Right lobe of liver (tissue), 6 donors: ENCODE data around the gene TFF2. TPM values are rescaled to one million over a fixed set of nuclear protein-coding genes. Genes with fewer than 3 reads are reported as not detected.

ENCODE experiments used
- ATAC-seq, 4 donors: fragments of 200-7000 bp; cut with Tn5 transposase; one replicate each; pipeline ENCODE4 v1.9.1; 2020; ENCODE audit warnings: mild to moderate bottlenecking in 4 of 4, moderate library complexity in 4 of 4
- DNase-seq, 3 donors: peaks; one replicate each; pipeline ENCODE4 v3.0.0-alpha.2; 2020
- H3K27ac ChIP-seq, 3 donors: fragments of 200-600 bp; one replicate each; pipeline ENCODE4 v1.8.0; 2022
- H3K27me3 ChIP-seq, 2 donors: fragments of 200-600 bp; one replicate each; pipeline ENCODE4 v1.8.0; 2022
- H3K36me3 ChIP-seq, 4 donors: fragments of 200-600 bp; sonication (generic) in 1 of 4; one replicate each; pipeline versions ENCODE4 v1.5.1 to v1.8.0; 2017 to 2022; ENCODE audit warnings: control low read depth in 1 of 4
- H3K4me1 ChIP-seq, 4 donors: fragments of 200-600 bp; sonication (generic) in 1 of 4; one replicate each; pipeline versions ENCODE4 v1.5.1 to v1.8.0; 2017 to 2022; ENCODE audit warnings: control low read depth in 1 of 4
- H3K4me3 ChIP-seq, 3 donors: fragments of 200-600 bp; one replicate each; pipeline ENCODE4 v1.8.0; 2022
- H3K9me3 ChIP-seq, 4 donors: fragments of 200-600 bp; sonication (generic) in 1 of 4; one replicate each; pipeline versions ENCODE4 v1.5.1 to v1.8.0; 2017 to 2022; ENCODE audit warnings: control low read depth in 1 of 4
- POLR2A ChIP-seq: fragments of 450-650 bp; IDR thresholded peaks from one replicate; pipeline ENCODE4 v1.6.1; 2017; ENCODE audit warnings: antibody characterized with exemption, mild to moderate bottlenecking
- WGBS: methylation state at CpG from one replicate; pipeline ENCODE4 v1.1.6; 2018; ENCODE audit warnings: low coverage, low lambda C conversion rate; ENCODE audit not compliant: insufficient coverage; ENCODE audit errors: missing lambda C conversion rate; 5-methylcytosine and 5-hydroxymethylcytosine counted together
- intact Hi-C, 2 donors: fragments of 100-400 bp; cut with DNase I; formaldehyde crosslinking; loops; one replicate each; pipeline versions ENCODE4 v1.11.2 to v1.14.1; 2022
- total RNA-seq, 6 experiments: library from RNA; depleted of rRNA in 2 of 6; stranded (reverse); fragments of >200 nt in 2 of 6; fragmentation: NEBNext Ultra II Directional in 3 of 6; extraction: Animal tissue kit (Norgen Biotek cat#: 25700) in 3 of 6; gene quantifications; one replicate each; pipeline versions ENCODE4 v1.1.0 to v1.2.4, GENCODE V29; 2016 to 2023
- TF ChIP-seq, protein P1 (sequence below), 4 donors: fragments of 200-600 bp in 3 of 4; fragments of 450-650 bp in 1 of 4; IDR thresholded peaks; one replicate each; pipeline versions ENCODE4 v1.5.1 to v1.8.0; 2016 to 2022; ENCODE audit warnings: antibody characterized with exemption in 4 of 4, mild to moderate bottlenecking in 2 of 4
- donor health status: DM: no; HTN: yes; CAD: no.
- donor health status: DM: no; HTN: no; CAD: no.
- donor health status: DM: no; HTN: no; CAD: no.
- donor health status: DM: no; HTN: yes; CAD: no.
- donor health status: DM: no; HTN: yes; CAD: no.

Gene TFF2
- total RNA-seq, 6 experiments from 2014 or later: 0.29 to 0.61 (median 0.49) TPM; not detected in 2

DNA sequence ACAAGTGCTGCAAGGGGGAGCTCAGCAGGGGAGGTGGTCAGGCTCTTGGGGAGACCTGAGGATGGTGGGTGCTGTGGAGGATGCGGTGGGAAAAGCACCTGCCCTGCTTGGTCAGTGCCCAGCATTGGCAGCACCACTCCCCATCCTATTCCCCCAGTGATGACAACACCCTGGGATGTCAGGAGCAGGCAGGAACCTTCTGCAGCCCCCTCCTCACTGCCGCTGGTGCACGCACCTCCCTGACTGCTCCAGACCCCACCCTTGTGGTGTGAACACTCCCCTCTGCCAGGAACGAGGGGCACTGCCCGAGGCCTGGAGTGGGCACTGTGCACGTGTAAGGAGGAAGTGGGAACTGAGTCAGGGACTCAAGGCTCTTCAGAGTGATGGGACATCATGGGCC lies 32.5 kb upstream of the TFF2 start:
- Histone ChIP-seq H3K27me3 (no peaks in the 10 kb centered on the region), H3K36me3 (no peaks in the 10 kb centered on the region), H3K4me1 (peaks cover 0 to 14% (median 2%) of the 10 kb centered on the region in 4 donors), H3K9me3 (no peaks in the 10 kb centered on the region), H3K4me3 (no peak overlapping the region), H3K27ac (no peak overlapping the region)
- no CpG with 5 or more reads among the region's 6 CpGs for WGBS
- DNase-seq (no peak), ATAC-seq (no peak)
- intact Hi-C loops: no loop called here
- TF ChIP-seq POLR2A: no peak
- TF ChIP-seq, protein P1, sequence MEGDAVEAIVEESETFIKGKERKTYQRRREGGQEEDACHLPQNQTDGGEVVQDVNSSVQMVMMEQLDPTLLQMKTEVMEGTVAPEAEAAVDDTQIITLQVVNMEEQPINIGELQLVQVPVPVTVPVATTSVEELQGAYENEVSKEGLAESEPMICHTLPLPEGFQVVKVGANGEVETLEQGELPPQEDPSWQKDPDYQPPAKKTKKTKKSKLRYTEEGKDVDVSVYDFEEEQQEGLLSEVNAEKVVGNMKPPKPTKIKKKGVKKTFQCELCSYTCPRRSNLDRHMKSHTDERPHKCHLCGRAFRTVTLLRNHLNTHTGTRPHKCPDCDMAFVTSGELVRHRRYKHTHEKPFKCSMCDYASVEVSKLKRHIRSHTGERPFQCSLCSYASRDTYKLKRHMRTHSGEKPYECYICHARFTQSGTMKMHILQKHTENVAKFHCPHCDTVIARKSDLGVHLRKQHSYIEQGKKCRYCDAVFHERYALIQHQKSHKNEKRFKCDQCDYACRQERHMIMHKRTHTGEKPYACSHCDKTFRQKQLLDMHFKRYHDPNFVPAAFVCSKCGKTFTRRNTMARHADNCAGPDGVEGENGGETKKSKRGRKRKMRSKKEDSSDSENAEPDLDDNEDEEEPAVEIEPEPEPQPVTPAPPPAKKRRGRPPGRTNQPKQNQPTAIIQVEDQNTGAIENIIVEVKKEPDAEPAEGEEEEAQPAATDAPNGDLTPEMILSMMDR (IDR thresholded peaks at IDR 0.05): no peak

DNA sequence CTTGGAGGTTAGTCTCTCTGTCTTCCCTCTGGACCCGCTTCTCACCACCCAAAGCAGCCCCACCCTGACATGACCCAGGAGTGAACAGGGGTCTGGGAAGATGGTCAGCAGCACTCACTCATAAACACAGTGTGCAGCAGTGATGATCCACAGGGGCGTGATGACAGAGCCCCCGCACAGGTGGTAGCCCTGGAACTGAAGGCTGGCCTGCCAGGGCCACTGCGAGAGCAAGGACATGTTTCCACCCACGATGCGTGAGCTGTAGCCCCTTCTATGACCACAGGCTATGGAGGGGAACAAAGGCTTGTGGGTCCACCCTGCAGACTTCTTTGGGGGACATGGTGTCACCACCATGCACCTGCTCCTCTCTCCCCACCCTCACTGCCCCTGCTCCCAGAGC lies 32.1 kb upstream of the TFF2 start:
- H3K27me3 ChIP-seq: no peaks in the 10 kb centered on the region
- DNase-seq (peak in 1 of 3 donors; percentile 18), ATAC-seq (no peak)
- intact Hi-C loops: no loop called here
- peaks cover 0 to 14% (median 2%) of the 10 kb centered on the region in 4 donors for H3K4me1 ChIP-seq
- no peak for TF ChIP-seq POLR2A
- TF ChIP-seq, protein P1 (IDR thresholded peaks at IDR 0.05): no peak
- H3K4me3 ChIP-seq: no peak overlapping the region
- WGBS: 88% methylated on average over 1 of the region's 6 CpGs
- no peaks in the 10 kb centered on the region for H3K9me3 ChIP-seq
- H3K36me3 ChIP-seq: no peaks in the 10 kb centered on the region
- H3K27ac ChIP-seq: no peak overlapping the region

GRCh38 chr21:42381347-42381984 lies 30.7 kb upstream of the TFF2 start:
- no peaks in the 10 kb centered on the region for H3K27me3 ChIP-seq
- H3K36me3 ChIP-seq: no peaks in the 10 kb centered on the region
- 33% methylated on average over 1 of the region's 1 CpG for WGBS
- no peak overlapping the region for H3K4me3 ChIP-seq
- no peak for TF ChIP-seq POLR2A
- TF ChIP-seq, protein P1 (IDR thresholded peaks at IDR 0.05): peak; percentile 40 to 89 (median 76)
- H3K27ac ChIP-seq: no peak overlapping the region
- H3K4me1 ChIP-seq: peaks cover 0 to 14% (median 2%) of the 10 kb centered on the region in 4 donors
- DNase-seq: peak; percentile 54 to 71 (median 68)
- ATAC-seq: peak; percentile 76 to 81 (median 79)
- no peaks in the 10 kb centered on the region for H3K9me3 ChIP-seq
- intact Hi-C loops: no loop called here

GRCh38 chr21:42379426-42380215 lies 28.8 kb upstream of the TFF2 start:
- DNase-seq: peak in 1 of 3 donors; percentile 21
- intact Hi-C loops: no loop called here

More at GRCh38 chr21:42379426-42380215, 28.8 kb upstream of the TFF2 start:
- Histone ChIP-seq H3K27ac (no peak overlapping the region), H3K9me3 (no peaks in the 10 kb centered on the region), H3K4me3 (no peak overlapping the region), H3K36me3 (no peaks in the 10 kb centered on the region), H3K27me3 (no peaks in the 10 kb centered on the region), H3K4me1 (no peaks in the 10 kb centered on the region)
- ATAC-seq: no peak
- 65% methylated on average over 10 of the region's 17 CpGs for WGBS
- TF ChIP-seq POLR2A: no peak
- TF ChIP-seq, protein P1 (IDR thresholded peaks at IDR 0.05): no peak
